Activated naive CD4-positive, alpha-beta T cell treated with anti-CD3 and anti-CD28 coated beads for 36 hours (primary cell): ENCODE results near the gene SCN8A. TPM values are rescaled to one million over a fixed set of nuclear protein-coding genes. Genes with fewer than 3 reads are reported as not detected.

Experiments
- CTCF ChIA-PET: fragments of 350-600 bp; sonication (Branson Sonifier 250); formaldehyde crosslinking; loops from one replicate; lab custom pipeline; 2021; ENCODE audit warnings: antibody characterized with exemption; lab: Charles Lee
- DNase-seq: peaks from one replicate; pipeline ENCODE4 v3.0.0-alpha.2; 2020
- H3K27ac Mint-ChIP-seq: one replicate; pipeline ENCODE4 v1.8.0; 2021; ENCODE audit warnings: mild to moderate bottlenecking, mixed read lengths
- H3K27me3 Mint-ChIP-seq: one replicate; pipeline ENCODE4 v1.8.0; 2021; ENCODE audit warnings: low read depth, mixed read lengths
- H3K36me3 Mint-ChIP-seq: one replicate; pipeline ENCODE4 v1.8.0; 2021; ENCODE audit warnings: low read depth, mixed read lengths
- H3K4me1 Mint-ChIP-seq: one replicate; pipeline ENCODE4 v1.8.0; 2021; ENCODE audit warnings: low read depth, mixed read lengths
- H3K4me3 Mint-ChIP-seq: one replicate; pipeline ENCODE4 v1.8.0; 2021; ENCODE audit warnings: mild to moderate bottlenecking, moderate library complexity, mixed read lengths
- H3K9me3 Mint-ChIP-seq: one replicate; pipeline ENCODE4 v1.8.0; 2021; ENCODE audit warnings: mixed read lengths
- intact Hi-C: fragments of 100-400 bp; cut with micrococcal nuclease; formaldehyde crosslinking; loops from one replicate; pipeline ENCODE4 v1.15.1; 2023
- total RNA-seq, 2 experiments: library from RNA; stranded (reverse); gene quantifications; one replicate each; pipeline ENCODE4 v1.2.3, GENCODE V29; 2021

Gene SCN8A
- total RNA-seq, 2 experiments from 2014 or later: 0.42 to 0.50 TPM

DNA sequence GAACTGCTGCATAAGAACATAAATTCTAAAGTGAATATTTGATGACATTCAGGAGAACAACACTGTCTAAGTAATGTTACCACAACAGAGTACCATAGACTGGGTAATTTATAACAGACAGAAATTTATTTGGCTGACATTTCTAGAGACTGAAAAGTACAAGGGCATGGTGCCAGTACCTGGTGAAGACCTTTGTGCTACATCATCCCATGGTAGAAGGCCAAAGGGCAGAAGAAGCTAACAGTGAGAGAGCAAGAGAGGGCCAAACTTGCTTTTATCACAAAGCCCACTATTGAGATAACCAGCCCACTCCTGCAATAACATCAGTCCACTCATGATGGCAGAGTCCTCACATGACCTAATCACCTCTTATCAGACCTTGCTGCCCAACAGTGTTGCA, 168.7 kb downstream of the SCN8A start:
- peaks cover 4% of the 10 kb centered on the region for H3K27me3 Mint-ChIP-seq
- H3K4me3 Mint-ChIP-seq: no peak overlapping the region
- no peaks in the 10 kb centered on the region for H3K36me3 Mint-ChIP-seq
- DNase-seq: no peak
- CTCF ChIA-PET: no interaction called here
- intact Hi-C loops: no loop called here
- no peak overlapping the region for H3K27ac Mint-ChIP-seq
- H3K9me3 Mint-ChIP-seq: no peaks in the 10 kb centered on the region
- H3K4me1 Mint-ChIP-seq: no peaks in the 10 kb centered on the region

DNA sequence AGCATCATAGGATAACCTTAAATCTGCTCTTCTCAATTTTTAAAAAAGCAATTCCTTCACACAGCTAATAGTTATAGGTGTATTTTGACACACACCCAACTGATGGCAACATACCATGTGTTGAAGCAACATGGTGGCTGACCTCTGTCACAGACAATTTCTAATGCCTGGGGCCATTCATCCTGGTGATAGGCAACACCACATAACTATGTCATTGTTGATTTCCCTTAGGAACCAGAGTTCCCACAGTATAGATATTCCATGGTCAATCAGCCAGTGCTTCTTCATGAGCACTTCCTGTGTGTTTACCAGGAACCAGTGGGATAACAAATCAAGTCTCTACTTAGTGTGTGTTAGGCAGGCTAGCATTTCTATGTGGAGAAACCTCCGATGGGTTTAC, 169.2 kb downstream of the SCN8A start:
- H3K27ac Mint-ChIP-seq: no peak overlapping the region
- H3K4me3 Mint-ChIP-seq: no peak overlapping the region
- no peaks in the 10 kb centered on the region for H3K36me3 Mint-ChIP-seq
- no peaks in the 10 kb centered on the region for H3K9me3 Mint-ChIP-seq
- intact Hi-C loops: no loop called here
- DNase-seq: no peak
- no peaks in the 10 kb centered on the region for H3K4me1 Mint-ChIP-seq
- H3K27me3 Mint-ChIP-seq: peaks cover 4% of the 10 kb centered on the region
- CTCF ChIA-PET: no interaction called here

DNA sequence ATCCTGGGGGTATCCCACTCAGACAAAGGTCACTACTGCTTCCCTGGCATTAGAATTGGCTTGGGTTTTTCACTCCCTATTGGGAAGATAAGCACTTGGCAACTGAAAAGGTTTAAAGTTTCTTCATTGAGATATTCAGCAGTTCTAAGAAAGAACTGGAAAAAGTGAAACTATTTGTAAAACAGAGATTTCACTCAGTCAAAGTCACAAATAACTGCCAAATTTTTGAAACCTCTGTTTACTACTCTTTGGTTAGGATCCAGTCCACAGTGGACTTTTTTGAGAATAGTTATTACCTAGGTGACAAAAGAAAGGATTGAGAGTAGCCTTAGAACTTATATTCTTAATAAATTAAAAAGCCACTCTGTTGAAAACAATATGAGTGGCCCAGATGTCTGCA, 172.7 kb downstream of the SCN8A start:
- intact Hi-C loops: no loop called here
- no peak for DNase-seq
- no peak overlapping the region for H3K4me3 Mint-ChIP-seq
- H3K9me3 Mint-ChIP-seq: no peaks in the 10 kb centered on the region
- CTCF ChIA-PET: no interaction called here
- no peaks in the 10 kb centered on the region for H3K27me3 Mint-ChIP-seq
- H3K27ac Mint-ChIP-seq: no peak overlapping the region
- no peaks in the 10 kb centered on the region for H3K36me3 Mint-ChIP-seq
- no peaks in the 10 kb centered on the region for H3K4me1 Mint-ChIP-seq

DNA sequence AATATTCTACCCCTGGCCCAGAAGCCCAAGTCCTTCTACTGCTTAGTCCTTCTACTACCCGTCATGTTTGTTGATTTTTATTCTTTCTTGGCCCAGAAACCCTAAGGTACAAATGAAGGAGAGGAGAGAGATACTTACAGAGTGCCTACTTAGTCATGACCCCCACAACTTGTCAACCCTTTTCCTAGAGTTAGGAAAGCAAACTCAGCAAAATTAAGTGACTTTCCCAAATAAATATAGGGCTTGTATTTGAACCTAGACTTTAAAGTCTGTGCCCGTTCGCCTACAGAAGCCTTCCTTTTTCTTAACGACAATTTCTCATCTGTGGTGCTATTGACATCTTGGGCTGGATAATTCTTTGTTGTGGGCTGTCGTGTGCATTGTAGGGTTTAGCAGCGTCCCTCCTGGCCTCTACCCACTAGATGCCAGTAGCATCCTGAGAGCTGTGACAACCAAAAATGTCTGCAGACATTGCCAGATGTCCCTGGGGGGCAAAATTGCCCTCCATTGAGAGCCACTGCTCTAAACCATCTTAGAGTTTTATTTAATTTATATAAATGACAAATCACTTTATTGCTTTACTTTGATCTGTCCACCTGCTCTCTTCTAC, 175.1 kb downstream of the SCN8A start:
- H3K4me3 Mint-ChIP-seq: no peak overlapping the region
- no peaks in the 10 kb centered on the region for H3K9me3 Mint-ChIP-seq
- H3K27me3 Mint-ChIP-seq: no peaks in the 10 kb centered on the region
- CTCF ChIA-PET: no interaction called here
- no peak for DNase-seq
- H3K36me3 Mint-ChIP-seq: no peaks in the 10 kb centered on the region
- intact Hi-C loops: no loop called here
- no peak overlapping the region for H3K27ac Mint-ChIP-seq
- H3K4me1 Mint-ChIP-seq: no peaks in the 10 kb centered on the region

DNA sequence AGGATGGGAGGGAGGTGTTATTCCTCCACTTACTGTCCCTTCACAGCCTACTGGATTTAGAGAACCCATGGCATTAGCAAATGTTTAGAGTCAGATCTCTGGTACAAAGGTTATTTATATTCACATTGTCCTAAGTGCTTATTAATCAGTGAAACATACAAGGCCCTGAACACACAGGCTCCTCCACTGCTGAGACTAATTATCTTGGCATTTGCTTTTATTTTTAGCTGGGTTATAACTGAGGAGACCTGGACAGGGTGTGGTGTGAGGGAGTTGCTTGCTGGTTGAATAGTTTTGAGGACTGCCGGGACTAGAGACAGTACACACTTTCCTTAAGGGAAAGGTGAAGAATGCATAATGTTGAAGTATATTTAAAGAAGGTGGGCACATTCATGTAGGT, 180.0 kb downstream of the SCN8A start:
- H3K27ac Mint-ChIP-seq: no peak overlapping the region
- no peaks in the 10 kb centered on the region for H3K27me3 Mint-ChIP-seq
- CTCF ChIA-PET: no interaction called here
- no peaks in the 10 kb centered on the region for H3K9me3 Mint-ChIP-seq
- no peaks in the 10 kb centered on the region for H3K4me1 Mint-ChIP-seq
- H3K4me3 Mint-ChIP-seq: no peak overlapping the region
- DNase-seq: no peak
- no peaks in the 10 kb centered on the region for H3K36me3 Mint-ChIP-seq
- intact Hi-C loops: no loop called here

DNA sequence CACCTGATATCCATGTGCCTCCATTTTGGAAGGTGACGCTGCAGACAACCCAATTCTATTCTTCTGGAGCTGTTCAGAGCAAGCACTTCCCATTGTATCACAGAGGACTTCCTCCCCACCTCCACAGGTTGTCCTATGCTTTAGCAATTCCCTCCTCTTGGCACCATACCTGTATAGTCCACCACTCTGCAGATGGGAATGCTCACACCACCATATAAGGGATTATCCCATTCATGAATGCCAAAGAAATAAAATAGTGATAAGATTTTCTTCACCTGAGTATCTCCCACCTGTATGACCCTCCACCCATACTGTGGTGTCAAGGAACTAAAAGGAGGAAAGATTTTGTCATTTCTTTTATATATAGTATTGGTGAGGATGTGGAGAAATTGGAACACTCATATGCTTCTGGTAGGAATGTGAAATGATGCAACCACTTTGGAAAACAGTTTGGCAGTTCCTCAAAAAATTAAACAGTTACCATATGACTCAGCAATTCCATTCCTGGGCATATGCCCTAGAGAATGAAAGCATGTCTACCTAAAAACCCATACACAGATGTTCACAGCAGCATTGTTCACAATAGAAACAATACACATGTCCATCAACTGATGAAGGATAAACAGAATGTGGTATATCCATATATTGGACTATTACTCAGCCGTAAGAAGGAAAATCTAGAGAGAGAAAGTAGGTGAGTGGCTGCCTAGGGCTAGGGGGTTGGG, 182.3 kb downstream of the SCN8A start:
- no peaks in the 10 kb centered on the region for H3K4me1 Mint-ChIP-seq
- H3K9me3 Mint-ChIP-seq: no peaks in the 10 kb centered on the region
- no peaks in the 10 kb centered on the region for H3K27me3 Mint-ChIP-seq
- H3K36me3 Mint-ChIP-seq: no peaks in the 10 kb centered on the region
- no peak overlapping the region for H3K4me3 Mint-ChIP-seq
- DNase-seq: no peak
- CTCF ChIA-PET: no interaction called here
- no peak overlapping the region for H3K27ac Mint-ChIP-seq
- intact Hi-C loops: no loop called here

DNA sequence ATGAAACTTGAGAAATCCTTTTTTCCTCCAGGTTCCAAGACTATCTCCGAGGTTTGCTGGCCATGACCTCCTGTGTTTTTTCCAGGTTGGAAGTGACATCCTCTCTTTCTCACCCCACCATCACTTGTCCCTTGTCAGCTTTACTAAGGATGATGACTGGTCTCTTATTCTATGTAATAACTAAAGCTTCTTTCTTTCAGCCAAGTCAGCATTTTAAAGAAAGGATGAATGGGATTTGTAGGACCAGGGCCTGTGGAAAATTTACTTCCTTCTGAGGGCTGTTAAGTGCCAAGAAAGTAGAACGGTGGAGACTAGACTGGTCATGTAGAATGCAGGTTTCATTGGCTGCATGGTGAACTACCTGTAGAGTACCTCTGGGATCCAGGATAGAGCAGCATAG, 183.9 kb downstream of the SCN8A start:
- Mint-ChIP-seq H3K4me1 (no peaks in the 10 kb centered on the region), H3K9me3 (no peaks in the 10 kb centered on the region), H3K27ac (no peak overlapping the region), H3K27me3 (no peaks in the 10 kb centered on the region), H3K4me3 (no peak overlapping the region), H3K36me3 (no peaks in the 10 kb centered on the region)
- no peak for DNase-seq
- intact Hi-C loops: no loop called here
- CTCF ChIA-PET: no interaction called here

DNA sequence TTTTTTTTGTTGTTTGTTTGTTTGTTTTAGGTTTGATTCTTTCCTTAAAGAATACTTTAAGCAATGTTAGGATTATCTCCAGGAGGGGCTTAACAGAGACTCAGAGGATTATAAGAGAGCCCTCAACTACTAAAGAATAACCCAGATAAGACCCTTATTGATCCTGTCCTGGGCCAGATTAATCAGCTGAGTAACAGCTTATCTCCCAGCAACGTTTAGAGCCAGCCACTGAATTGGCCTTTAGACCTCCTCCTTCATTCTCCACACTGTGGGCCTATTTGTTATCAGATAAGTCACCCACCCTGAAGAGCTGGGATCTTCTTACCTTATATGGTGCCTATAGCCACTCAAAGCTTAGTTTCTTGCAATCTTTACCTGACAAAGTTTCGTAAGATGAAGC, 186.4 kb downstream of the SCN8A start:
- no peak overlapping the region for H3K27ac Mint-ChIP-seq
- no peaks in the 10 kb centered on the region for H3K4me1 Mint-ChIP-seq
- H3K27me3 Mint-ChIP-seq: peaks cover 4% of the 10 kb centered on the region
- intact Hi-C loops: no loop called here
- H3K4me3 Mint-ChIP-seq: no peak overlapping the region
- H3K9me3 Mint-ChIP-seq: no peaks in the 10 kb centered on the region
- no peak for DNase-seq
- H3K36me3 Mint-ChIP-seq: no peaks in the 10 kb centered on the region
- CTCF ChIA-PET: no interaction called here

DNA sequence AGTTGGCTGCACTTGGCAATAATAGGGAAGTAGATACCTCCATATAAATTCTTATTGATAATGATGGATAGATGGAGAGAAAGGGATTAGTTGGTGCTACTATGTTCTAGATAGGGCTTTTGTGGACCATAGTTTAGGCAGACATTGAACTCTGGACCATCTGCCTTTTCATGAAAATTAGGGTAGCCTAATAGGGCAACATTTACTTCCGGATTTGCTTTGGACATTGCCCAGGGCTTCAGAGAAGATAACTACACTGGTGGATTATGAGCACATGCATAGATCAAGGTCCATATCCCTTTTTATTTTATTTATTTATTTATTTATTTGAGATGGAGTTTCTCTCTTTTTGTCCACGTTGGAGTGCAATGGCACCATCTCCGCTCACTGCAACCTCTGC, 186.9 kb downstream of the SCN8A start:
- no peak for DNase-seq
- Mint-ChIP-seq H3K4me3 (no peak overlapping the region), H3K27ac (no peak overlapping the region), H3K4me1 (no peaks in the 10 kb centered on the region), H3K27me3 (peaks cover 4% of the 10 kb centered on the region), H3K9me3 (no peaks in the 10 kb centered on the region), H3K36me3 (no peaks in the 10 kb centered on the region)
- CTCF ChIA-PET: no interaction called here
- intact Hi-C loops: no loop called here

DNA sequence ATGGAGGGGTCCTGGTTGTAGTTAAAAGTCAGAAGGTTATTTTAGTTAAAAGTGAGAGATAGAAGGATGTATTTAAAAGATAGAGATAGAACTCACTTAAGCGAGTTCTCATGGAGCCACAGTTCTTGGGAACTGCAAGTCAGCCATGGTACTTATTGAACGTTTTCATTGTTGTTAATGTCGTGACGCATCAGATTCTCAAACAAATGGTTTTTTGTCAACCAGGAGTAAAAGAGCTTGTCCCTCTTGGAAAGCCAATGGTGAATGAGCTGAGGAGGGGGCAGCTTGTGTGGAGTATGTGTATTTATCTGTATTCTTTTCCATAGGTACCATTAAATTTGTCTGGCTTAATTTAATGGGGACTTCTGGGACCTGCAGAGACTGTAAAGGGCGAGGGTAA, 188.8 kb downstream of the SCN8A start:
- H3K36me3 Mint-ChIP-seq: no peaks in the 10 kb centered on the region
- intact Hi-C loops: no loop called here
- DNase-seq: no peak
- no peak overlapping the region for H3K27ac Mint-ChIP-seq
- CTCF ChIA-PET: interaction anchor here (1.1 kb wide), 1 partner anchor 248 kb away, joined by 3 read pairs; no protein-coding TSS in a partner anchor
- H3K9me3 Mint-ChIP-seq: no peaks in the 10 kb centered on the region
- H3K4me3 Mint-ChIP-seq: no peak overlapping the region
- H3K4me1 Mint-ChIP-seq: no peaks in the 10 kb centered on the region
- peaks cover 4% of the 10 kb centered on the region for H3K27me3 Mint-ChIP-seq

DNA sequence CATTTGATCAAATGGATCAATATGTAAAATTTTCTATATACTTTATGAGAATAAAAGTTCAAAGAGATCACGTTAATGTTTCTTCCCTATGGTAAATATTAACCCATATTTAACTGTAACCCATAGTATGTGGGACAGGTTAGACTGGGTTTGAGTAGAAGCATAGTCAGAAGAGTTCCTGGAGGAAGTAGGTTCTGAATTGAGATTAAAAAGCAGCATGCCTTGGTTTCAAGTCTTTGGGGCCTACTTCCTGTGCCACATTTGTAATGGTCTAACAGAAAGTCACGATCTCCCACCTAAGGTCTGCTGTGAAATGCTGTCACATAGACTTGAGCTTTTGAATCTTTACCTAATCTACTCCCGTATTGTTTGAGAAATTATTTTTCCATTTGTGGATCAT, 193.7 kb downstream of the SCN8A start:
- CTCF ChIA-PET: no interaction called here
- no peak for DNase-seq
- H3K4me1 Mint-ChIP-seq: no peaks in the 10 kb centered on the region
- H3K27ac Mint-ChIP-seq: no peak overlapping the region
- intact Hi-C loops: no loop called here
- no peaks in the 10 kb centered on the region for H3K36me3 Mint-ChIP-seq
- H3K27me3 Mint-ChIP-seq: peaks cover 4% of the 10 kb centered on the region
- H3K4me3 Mint-ChIP-seq: no peak overlapping the region
- no peaks in the 10 kb centered on the region for H3K9me3 Mint-ChIP-seq

DNA sequence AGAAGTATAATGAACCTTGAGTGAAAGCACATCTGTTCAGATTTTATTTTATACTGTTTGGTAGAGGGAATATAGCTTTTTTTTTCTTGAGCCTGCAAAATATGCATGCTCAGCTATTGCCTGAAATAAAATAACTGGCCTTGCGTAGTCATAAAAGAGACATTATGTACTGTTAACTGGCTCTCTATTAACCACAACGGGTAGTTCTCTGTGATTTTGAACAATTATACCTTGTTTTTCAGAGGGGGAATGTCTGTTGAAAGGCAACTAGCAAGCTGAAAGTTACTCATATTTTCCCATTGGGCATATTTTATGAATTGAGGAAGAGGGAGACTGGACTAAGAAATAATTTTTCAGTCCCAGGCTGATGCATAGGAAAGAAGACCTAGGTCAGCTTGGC, 194.9 kb downstream of the SCN8A start:
- intact Hi-C loops: no loop called here
- H3K4me3 Mint-ChIP-seq: no peak overlapping the region
- H3K27ac Mint-ChIP-seq: no peak overlapping the region
- no peaks in the 10 kb centered on the region for H3K4me1 Mint-ChIP-seq
- H3K36me3 Mint-ChIP-seq: no peaks in the 10 kb centered on the region
- DNase-seq: no peak
- CTCF ChIA-PET: no interaction called here
- no peaks in the 10 kb centered on the region for H3K9me3 Mint-ChIP-seq
- peaks cover 4% of the 10 kb centered on the region for H3K27me3 Mint-ChIP-seq

DNA sequence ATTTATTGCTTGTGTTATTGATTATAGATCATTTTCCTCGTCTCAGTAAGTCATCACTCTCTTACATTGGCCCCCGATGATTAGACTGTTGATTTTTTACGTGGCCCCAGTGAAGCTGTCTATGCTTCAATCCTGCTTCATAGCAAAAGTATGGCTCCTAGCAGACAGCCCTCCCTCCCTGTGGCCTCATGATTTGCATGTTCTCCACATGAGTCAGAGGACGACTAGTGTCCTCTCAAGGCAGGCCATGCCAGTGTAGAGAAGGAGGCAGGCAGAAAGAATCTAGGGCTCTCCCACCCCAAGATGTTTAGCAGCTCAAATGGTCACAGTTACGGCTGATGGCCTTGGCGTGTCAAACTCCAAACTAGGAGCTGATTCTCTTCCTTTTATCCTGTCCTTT, 197.8 kb downstream of the SCN8A start:
- CTCF ChIA-PET: no interaction called here

More for the DNA sequence above, 197.8 kb downstream of the SCN8A start:
- no peaks in the 10 kb centered on the region for H3K27me3 Mint-ChIP-seq
- no peak overlapping the region for H3K4me3 Mint-ChIP-seq
- H3K4me1 Mint-ChIP-seq: no peaks in the 10 kb centered on the region
- no peaks in the 10 kb centered on the region for H3K36me3 Mint-ChIP-seq
- H3K27ac Mint-ChIP-seq: no peak overlapping the region
- intact Hi-C loops: no loop called here
- DNase-seq: no peak
- H3K9me3 Mint-ChIP-seq: no peaks in the 10 kb centered on the region
